Measurements from ENCODE around the gene CELSR1.

Gene CELSR1

DNA sequence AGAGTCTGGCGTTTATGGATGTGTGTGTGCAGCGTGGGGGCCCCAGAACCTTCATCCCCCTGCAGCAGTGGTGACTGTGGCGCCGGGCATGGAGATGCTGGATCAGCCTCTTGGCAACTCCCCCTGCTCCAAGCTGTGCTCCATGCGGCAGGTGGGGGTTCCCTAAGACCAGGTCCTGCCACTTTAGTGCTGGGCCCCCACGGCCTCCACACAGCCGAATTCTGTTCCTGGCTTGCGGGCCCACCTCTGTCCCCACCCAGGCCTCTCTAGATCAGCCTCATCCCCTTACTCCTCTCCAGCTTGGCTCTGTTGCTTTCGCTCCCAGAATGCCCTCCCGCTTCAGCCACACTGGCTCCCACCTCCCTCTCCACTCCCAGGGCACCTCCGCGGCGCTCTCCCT, 142.3 kb downstream of the CELSR1 start:
- no peak for DNase-seq (ENCODE audit: low read depth)

DNA sequence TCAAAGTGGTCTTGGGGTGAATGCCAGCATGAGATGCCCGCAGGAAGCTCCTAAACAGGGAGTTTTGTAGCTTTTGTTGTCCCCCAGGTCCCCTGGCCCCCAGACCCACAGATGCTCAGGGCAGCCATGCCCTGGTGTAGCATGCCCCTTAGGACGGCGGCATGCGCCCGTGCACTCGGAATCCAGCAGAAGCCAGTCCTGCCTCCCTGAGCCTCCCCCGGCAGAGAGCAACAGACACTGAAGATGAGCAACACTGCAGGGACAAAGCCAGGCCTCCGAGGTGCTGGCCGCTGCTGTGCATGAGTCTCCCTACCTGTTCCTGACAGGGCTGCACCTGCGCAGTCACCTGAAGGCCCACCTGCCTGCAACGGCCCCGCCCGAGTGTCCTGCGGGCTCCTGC, 142.8 kb downstream of the CELSR1 start:
- DNase-seq (ENCODE audit: low read depth), result no peak

DNA sequence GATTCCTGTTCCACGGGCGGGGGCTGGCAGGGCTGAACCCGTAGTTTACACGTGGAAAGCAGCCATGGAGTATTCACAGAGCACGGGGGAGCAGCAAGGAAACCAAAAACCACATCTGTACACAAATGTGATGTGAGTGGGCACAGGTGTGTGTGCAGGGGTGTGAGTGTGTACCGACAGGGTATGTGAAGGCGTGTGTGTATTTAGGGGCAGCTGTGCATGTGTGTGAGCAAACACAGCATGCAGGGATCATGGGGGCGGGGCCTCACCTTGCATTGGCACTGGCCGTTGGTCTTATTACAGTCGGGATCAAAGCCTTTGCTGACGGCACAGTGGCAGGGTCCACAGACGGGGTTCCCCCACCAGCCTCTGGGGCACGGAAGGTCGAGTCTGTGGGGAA, 143.5 kb downstream of the CELSR1 start:
- DNase-seq (ENCODE audit: low read depth), result no peak

DNA sequence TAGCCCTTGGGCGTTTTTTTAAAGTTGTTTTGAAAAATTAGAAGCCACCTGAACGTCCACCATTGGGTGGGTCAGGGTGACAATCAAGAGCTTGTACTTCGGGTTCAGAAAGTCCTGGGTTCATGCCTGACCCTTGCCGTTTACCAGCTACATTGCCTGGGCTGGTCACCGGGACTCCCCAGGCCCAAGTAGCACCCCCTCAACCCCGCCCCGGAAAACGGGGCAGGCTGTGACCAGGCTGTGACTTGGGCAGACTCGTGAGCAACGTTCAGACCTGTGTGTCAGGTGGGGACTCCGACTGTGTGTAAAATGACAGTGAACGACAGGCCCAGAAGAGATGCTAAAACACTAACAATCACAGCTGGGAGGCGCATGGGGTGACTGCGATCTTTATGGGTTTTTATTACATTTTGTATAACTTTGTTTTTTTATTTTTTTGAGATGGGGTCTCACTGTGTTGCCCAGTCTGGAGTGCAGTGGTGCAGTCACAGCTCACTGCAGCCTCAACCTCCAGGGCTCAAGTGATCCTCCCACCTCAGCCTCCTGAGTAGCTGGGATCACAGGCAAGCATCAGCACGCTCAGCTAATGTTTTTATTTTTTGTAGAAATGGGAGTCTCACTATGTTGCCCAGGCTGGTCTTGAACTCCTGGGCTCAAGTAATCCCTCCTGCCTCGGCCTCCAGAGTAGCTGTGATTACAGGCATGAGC, 145.1 kb downstream of the CELSR1 start:
- no peak for DNase-seq (ENCODE audit: low read depth)

DNA sequence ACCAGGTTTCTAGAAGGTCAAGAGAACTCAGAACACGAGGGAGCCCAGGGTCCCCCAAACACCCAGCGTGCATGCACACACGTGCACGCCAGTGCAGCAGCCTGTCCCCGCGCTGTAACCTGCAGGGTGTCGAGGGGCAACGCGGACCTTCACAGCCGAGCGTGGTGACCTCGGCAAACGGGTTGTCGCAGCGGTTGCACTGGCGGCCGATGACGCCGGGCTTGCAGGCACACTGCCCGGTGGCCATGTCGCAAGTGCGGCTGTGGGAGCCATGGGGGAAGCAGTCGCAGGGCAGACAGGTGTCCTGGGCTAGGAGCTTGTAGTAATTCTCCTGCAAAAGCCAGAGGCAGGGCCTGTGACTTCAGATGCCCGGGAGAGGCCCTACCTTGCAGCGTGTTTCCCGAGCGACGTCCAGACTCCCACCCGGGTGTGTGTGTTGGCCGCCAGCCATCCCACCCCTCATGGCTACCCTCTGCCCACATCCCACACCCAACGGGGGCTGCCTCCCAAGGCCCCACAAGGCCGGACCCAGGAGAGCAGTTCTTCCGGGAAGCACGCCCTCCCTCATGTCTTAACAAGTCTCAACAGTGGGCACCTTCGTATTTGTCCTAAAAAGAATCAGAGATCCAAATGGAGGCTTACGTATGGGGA, 145.8 kb downstream of the CELSR1 start:
- DNase-seq (ENCODE audit: low read depth), result no peak

DNA sequence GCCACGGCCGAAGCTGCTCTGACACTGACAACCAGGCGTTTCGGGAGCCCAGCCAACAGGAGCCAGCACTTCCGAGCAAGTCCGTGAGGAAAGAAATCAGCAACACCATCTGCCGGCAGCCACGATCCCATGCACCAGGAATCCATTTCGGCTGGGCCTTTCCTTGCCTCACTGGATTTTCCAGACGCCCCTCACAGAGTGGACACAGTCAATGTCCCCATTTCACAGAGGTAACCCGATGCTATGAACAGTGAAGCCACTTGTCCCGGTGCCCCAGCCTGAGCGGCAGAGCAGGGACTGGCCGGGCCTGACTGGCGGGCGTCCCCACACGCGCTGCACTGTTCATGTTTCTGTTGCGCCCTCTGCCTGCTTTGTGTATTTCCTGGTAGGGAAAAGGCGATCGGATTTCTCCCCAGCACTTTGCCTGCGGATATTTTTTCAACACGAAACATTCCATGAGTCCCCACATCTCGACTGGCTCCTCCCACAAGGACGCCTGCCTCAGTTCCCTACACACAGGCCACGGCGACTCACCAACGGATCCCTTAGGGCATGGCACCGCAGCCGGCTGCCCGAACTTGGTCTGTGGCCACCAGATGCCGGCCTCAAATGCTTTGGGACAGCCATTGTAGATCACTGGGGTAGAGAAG, 146.6 kb downstream of the CELSR1 start:
- no peak for DNase-seq (ENCODE audit: low read depth)

DNA sequence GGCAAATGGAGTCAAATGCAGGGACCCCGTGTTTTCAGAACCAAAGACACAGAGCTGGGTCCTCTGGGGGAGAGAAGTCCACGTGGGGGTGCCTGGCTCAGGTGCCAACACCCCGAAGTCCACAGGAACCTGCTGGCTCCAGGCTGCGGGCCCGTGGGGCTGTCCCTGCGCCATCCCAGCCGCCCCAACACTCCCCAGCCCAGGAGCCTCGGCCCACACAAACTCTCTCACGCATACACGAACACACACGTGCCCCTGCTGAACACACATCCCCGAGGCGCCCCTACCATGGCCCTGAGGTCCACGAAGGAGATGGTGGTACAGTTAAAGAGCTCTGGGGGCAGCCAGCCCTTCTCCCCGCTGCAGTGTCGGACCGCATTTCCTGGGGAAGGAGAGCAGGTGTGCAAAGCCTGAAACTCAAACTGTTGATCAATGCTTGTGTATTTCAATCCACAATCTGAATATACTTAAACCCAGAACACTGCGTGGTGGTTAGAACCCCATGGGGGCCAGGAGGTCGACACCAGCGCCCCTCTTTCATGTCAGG, 147.2 kb downstream of the CELSR1 start:
- no peak for DNase-seq (ENCODE audit: low read depth)

DNA sequence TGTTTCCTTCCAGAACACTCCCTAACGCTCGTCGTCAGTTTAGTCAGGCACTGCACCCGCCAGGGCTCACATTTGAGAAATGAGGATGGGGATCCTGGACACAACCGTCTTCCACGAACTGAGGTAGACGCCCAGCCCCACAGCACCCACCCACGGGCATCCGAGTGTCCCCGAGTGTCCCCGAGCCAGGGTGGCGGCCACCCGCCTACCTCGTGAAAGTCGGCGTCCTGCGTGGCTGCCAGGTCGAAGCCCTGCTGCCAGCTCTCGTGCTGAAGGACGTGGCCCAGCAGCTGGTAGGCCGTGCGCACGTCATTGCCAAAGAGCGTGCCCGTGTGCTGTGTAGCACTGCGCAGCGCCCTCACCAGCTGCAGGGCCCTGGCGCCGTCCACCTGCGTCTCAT, 148.3 kb downstream of the CELSR1 start:
- DNase-seq (ENCODE audit: low read depth), result no peak

DNA sequence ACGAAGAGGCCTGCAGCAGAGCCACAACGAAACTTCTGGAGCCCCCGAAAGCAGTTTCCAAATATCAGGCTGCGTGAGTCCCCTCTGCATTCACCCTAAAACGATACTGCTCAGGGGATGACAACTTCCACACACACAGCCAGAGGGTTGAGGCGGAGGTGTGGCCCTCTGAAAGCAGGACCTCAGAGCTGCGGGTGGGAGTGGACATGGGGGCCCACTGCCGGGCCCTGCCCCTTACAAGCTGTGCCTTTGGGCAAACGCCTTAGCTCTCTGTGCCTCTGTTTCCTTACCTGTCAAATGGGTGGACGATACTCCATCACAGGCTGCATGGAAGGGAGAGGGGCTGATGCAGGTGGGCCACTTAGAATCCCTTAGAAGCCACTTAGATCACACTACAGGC, 148.8 kb downstream of the CELSR1 start:
- no peak for DNase-seq (ENCODE audit: low read depth)

DNA sequence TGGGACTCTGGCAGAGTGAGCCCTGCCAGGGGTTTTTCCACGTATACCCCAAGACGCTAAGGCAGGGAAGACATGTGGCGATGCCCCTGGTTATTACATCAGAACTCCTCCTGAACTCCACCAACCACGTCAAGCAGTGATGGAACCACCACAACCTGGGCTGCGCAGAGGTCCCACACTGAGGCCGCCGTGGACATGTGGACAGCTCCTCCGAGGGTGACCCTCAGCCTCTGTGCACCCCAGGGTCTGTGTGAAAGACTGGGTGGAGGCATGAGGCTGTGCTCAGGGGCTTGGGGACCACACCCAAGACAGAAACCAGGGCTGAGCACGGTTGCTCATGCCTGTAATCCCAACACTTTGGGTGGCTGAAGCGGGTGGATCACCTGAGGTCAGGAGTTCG, 149.7 kb downstream of the CELSR1 start:
- no peak for DNase-seq (ENCODE audit: low read depth)

DNA sequence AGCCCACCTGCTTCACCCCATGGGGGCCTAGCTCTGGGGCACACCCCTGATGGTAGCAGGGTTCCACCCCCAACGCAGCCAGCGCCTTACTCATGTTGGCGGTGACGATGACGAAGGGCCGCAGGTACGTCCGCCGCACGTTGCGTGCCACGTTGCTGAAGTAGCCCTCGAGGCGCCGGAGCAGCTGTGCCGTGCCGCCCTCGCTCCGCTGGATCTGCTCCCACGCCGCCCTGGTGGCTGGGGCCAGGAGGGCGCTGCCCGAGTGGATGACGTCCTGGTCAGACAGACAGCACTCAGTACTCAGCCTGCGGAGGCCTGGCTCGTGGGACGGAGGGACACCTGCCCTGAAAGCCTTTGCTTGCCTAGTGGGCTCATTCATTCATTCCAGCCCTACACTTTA, 151.1 kb downstream of the CELSR1 start:
- no peak for DNase-seq (ENCODE audit: low read depth)

DNA sequence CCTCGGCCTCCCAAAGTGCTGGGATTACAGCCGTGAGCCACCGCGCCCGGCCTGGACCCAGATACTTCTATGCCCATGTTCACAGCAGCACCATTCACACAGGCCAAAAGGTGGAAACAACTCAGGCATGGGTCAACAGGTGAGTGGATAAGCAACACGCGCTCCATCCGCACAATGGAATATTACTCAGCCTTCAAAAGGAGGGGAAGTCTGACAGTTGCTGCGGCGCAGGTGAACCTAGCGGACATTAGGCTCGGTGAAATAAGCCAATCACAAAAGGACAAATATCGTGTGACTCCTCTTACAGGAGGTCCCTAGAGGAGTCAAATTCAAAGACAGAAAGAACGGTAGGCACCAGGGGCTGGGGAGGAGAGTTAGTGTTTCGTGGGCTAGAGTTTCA, 154.9 kb downstream of the CELSR1 start:
- no peak for DNase-seq (ENCODE audit: low read depth)

DNA sequence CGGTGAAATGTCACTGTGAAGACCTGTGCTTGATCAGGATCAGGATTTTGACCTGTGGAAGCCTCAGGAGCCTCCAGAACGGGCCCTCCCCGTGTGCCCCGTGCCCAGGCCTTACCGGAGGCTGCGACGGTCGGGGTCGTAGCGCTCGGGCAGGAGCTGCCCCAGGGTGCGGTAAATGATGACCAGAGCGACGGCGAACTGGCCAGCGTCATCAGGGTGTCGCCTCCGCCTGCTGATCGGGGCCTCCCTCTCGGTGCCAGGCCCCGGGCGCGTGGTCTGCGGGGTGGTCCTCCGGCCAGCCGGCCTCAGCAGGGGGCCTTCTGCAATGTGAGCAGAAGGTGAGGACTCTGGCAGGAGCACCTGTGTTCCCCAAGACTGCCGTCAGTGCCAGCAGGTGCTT, 155.7 kb downstream of the CELSR1 start:
- DNase-seq (ENCODE audit: low read depth), result no peak

DNA sequence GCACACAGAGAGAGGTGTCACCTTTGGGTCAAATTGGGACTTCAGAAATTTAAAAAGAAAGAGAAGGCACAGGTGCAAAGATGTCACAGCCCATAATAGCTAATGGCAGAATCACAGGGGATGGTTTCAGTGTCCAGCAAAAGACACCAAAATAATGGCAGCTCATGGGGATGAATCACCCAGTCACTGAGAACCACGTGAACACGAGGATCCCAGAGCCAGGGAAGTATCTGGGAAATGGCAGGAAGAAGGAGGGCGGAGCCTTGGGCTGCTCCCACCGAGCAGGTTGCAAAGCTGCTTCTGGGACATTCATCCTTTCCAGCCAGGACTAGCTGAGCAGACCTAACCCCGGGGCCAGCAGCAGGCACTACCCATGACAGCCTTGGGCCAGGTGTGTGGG, 156.3 kb downstream of the CELSR1 start:
- DNase-seq (ENCODE audit: low read depth), result no peak

DNA sequence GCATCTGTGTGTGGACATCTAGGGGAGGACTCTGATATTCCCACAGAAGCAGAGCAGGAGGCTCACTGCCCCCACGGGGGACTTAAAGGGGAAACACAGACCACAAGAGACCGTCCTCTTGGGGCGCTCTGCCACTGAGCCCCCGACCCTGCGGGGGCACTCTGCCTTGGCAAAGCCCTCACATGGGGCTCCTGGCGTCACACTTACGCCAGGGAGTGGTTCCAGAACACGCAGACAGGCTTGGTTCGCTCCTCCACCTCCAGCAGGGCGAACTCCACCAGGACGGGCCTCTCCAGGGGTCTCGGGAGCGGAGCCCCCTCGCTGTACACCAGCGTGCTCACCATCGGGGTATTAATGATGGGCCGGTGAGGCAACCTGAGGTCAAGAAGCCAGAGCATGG, 156.8 kb downstream of the CELSR1 start:
- DNase-seq (ENCODE audit: low read depth), result no peak

DNA sequence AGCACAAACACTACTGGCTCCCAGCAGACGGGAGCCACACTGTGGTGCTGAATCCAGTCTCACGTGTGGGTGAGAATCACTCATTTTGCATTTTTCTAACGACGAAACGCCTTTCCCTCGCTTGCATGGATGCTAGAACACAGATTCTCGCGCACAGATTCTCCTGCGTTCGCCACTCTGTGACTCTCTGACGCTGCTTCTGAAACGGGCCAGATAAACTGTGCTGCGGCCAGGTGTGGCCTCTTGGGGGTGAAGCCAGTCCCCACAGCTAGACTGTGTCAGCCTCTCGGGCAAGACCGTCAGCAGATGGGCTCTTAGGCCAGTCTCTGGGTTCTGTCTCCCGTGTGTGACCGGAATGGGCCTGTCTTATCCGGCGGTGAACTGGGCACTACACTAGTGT, 157.4 kb downstream of the CELSR1 start:
- DNase-seq (ENCODE audit: low read depth), result no peak

DNA sequence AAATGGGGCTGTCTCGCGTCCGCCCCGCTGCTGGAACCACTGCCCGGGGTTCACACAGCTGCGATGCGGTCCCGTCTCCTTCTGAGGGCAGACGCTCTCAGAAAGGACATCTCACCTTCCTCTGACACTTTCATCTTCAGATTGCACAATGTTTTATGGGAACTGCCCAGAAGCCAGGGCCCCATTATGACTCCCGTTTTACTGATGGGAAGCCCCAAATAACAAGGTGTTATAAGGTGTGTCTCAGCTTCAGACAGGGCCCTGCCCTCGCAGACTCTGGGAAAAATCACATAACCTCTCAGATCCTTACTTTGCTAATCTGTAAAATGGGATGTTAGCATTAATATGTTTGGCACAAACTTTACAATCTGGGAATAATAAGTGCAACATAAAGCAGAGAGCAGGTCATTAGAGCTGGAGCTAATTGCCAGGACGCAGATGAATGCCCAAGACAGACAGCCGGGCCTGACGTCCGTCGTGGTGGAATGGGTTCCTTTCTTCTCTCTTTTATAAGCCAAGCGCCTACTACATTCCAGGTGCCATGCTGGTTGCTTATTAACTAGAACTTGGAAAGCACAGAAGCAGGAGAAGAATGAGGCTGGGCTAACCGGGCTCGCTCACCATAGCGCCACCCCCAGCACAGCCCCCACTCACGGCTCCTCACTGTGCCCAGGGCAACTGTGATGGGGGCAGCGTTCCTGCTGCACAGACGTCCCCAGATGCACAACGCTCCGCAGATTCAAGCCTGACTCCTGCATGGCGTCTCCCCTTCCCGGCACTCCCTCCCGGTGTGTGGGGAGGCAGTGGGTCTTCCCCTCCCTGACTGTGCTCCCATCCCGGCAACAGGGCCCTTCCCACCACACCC, 158.1 kb downstream of the CELSR1 start:
- DNase-seq (ENCODE audit: low read depth), result no peak

DNA sequence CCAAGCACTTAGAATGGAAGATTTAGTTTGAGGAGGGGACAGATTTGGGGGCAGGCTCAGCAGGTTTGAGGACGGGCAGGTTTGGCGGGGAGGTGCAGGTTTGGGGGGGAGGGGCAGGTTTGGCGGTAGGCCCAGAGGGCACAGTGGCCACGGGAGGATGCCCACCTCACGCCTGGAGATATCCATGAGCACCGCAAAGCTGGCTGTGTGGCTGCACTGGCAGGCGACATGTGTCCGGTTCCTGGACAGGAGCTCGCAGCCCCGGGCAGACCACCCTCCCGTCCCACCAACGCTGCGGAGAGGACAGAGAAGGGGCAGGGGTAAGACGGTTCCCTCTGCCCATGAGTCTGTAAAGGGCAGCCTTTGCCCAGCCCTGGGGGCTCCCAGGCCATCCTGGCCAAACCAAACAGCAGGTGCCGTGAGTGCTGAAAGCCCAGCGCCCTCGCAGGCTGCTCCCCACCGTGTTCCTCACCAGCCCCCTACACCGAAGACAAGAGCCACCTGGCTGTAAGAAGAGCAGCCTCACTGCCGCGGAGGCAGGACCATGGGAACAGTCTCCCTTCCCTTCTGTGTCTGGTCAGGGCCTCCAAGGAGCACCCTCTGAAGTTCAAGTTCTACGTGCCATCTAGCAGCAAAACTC, 158.9 kb downstream of the CELSR1 start:
- DNase-seq (ENCODE audit: low read depth), result no peak

DNA sequence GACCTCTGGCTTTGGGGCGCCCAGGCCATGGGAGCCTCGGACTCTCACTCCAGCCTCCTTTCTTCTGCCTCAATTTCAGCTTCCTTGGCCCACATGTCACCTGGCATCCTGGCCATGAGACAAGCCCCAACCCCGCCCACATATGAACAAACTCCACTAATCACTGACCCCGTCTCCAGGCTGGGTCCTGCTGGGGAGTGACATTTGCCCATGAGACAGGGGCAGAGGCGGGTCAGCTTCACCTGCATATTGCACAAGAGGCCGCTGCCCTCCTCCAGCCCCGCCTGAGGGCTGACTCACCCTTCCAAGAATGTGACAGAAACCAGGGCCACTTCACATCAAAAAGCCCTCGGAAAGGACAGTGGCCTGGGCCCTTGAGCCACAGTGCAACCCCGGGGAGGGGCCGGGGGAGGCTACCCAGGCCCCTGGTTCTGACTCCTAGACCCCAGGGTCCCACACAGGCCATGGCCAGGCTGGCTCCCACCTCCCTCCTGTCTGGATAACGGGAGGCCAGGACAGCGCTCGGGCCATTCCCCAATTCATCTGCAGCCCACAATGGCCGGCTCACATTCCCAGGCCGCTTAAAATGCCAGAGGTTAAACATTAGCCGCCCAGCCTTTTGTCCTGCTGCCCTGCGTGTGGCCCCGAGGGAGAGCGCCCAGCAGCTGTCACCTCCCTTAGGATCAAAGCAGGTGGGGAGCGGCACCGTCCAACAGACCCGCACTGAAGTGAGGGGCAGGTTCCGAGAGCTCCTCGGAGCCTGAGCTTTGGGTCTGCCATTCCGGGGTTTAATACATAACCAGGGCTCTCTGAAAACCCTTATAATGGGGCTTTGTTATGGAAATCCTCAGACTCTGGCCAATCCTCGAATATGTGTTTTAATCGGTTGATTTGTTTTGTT, 159.6 kb downstream of the CELSR1 start:
- DNase-seq (ENCODE audit: low read depth), result no peak

DNA sequence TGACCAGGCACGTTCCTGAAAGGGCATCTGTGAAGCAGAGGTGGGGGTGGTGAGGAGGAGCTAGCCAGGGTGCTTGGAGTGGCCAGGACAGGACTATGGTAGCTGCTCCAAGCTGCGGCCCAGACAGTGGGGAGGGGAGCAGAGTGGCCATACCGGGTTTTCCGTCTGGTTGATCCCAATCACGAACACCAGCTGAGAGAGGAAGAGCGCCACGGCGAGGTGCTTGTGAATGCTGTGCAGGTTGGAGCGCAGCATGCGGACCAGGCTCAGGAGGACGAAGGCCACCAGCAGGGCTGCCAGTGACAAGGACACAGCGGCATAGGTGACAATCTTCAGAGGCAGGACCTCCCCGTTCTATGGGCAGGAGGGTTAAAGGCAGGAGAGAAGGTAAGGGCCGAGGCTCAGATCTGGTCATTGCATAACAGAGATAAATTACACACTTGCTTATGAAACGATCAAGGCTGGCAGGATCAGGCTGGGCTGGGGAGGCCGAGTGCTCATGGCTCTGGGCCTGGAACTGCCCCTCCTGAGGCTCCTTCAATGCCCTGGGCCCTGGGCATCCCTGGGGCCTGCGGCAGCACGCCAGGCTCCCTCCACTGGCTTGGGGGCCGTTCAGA, 160.4 kb downstream of the CELSR1 start:
- DNase-seq (ENCODE audit: low read depth), result no peak
